ENCODE data around the gene ZBTB40. TPM values are rescaled to one million over a fixed set of nuclear protein-coding genes. Genes with fewer than 3 reads are reported as not detected.

The ZBTB40 gene
- total RNA-seq, 4 donors from 2014 or later: 13.2 to 19.9 (median 17.8) TPM

DNA sequence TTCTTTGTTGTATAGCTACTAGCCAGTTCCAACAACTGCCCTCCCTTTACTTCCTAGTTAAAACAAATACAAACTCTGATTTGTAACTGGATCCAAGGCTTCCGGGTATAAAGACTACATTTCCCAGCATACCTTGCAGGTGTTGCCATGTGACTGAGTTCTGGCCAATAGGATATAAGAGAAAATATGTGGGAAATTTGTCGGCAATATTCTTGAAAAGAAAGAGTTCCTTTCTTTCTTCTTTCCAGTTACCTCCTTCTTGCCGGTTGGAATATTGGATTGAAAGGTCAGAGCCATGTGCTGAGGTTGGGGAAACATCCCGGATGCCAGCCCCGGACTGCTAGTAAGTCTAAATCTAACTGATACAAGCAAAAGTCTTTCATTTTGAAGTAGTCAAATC, 23.0 kb upstream of the ZBTB40 start:
- no peak for DNase-seq (ENCODE audit: low spot score)
- TF ChIP-seq, protein P1, sequence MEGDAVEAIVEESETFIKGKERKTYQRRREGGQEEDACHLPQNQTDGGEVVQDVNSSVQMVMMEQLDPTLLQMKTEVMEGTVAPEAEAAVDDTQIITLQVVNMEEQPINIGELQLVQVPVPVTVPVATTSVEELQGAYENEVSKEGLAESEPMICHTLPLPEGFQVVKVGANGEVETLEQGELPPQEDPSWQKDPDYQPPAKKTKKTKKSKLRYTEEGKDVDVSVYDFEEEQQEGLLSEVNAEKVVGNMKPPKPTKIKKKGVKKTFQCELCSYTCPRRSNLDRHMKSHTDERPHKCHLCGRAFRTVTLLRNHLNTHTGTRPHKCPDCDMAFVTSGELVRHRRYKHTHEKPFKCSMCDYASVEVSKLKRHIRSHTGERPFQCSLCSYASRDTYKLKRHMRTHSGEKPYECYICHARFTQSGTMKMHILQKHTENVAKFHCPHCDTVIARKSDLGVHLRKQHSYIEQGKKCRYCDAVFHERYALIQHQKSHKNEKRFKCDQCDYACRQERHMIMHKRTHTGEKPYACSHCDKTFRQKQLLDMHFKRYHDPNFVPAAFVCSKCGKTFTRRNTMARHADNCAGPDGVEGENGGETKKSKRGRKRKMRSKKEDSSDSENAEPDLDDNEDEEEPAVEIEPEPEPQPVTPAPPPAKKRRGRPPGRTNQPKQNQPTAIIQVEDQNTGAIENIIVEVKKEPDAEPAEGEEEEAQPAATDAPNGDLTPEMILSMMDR (IDR thresholded peaks at IDR 0.05): no peak
- ATAC-seq (ENCODE audit: low FRiP score): no peak

DNA sequence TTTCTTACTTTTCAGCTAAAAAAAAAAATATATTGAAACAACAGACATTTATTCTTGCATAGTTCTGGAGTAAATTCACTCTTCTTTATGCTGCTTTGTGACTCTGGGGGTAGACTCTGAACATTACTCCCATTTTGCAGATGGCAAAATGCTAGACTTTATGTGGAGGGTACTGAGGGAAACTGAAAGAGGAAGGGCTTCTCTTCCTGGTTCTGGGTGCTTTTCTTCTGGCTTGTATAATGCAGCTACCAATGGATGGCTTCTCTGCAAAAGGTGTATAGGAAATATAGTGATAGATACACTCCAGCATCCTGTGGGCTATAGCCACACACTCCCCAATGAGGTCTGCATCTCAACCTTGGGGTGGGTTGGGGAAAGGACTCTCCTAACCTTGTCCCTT, 19.7 kb upstream of the ZBTB40 start:
- DNase-seq (ENCODE audit: low spot score): no peak

GRCh38 chr1:22434717-22435116, 16.9 kb upstream of the ZBTB40 start:
- ATAC-seq (ENCODE audit: low FRiP score) (no peak), DNase-seq (ENCODE audit: low spot score) (no peak)
- TF ChIP-seq, protein P1 (IDR thresholded peaks at IDR 0.05): no peak

More for the DNA sequence above, 19.7 kb upstream of the ZBTB40 start:
- ATAC-seq (ENCODE audit: low FRiP score): no peak
- TF ChIP-seq, protein P1 (IDR thresholded peaks at IDR 0.05): no peak

DNA sequence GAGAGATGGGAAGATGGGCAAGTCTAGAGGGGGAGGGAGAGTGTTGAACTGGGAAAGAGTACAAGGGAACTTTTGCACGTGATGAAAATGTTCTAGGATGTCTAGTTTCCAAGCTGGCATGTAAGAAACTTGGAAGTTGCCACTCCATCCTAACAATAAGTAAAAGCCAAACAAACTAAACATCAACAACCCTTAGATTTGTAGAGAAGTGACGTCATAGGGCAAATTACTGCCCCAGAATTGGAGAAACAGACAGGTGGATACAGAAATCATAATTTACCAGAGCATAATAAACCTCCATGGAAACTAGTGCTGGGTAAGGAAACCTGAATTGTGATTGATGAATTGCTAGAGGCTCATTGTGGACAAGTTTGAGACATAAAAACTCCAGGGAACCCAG, 14.7 kb upstream of the ZBTB40 start:
- DNase-seq (ENCODE audit: low spot score) (no peak), ATAC-seq (ENCODE audit: low FRiP score) (no peak)
- TF ChIP-seq, protein P1 (IDR thresholded peaks at IDR 0.05): no peak

DNA sequence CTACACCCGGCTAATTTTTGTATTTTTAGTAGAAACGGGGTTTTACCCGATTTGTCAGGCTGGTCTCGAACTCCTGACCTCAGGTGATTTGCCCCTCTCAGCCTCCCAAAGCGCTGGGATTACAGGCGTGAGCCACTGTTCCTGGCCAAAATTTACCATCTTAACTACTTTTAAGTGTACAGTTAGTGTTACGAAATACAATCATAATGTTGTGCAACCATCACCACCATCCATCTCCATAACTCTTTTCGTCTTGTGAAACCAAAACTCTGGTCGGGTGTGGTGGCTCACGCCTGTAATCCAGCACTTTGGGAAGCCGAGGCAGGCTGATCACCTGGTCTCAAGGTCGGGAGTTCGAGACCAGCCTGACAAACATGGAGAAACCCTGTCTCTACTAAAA, 14.1 kb upstream of the ZBTB40 start:
- DNase-seq (ENCODE audit: low spot score) (no peak), ATAC-seq (ENCODE audit: low FRiP score) (no peak)
- TF ChIP-seq, protein P1 (IDR thresholded peaks at IDR 0.05): no peak

DNA sequence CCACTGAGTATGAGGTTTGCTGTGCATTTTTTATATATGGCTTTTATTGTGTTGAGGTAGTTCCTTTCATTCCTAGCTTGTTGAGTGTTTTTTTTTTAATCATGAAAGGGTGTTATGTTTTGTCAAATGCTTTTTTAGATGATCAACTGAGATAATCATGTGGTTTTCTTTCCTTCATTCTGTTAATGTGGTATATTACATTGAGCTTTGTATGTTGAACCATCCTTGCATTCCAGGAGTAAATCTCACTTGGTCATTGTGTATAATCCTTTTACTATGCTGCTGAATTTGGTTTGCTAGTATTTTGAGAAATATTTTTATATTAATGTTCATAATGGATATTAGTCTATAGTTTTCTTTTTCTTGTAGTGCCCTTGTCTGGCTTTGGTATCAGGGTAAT, 11.1 kb upstream of the ZBTB40 start:
- no peak for DNase-seq (ENCODE audit: low spot score)
- no peak for ATAC-seq (ENCODE audit: low FRiP score)
- TF ChIP-seq, protein P1 (IDR thresholded peaks at IDR 0.05): no peak

GRCh38 chr1:22442212-22442894, 9.3 kb upstream of the ZBTB40 start:
- TF ChIP-seq, protein P1 (IDR thresholded peaks at IDR 0.05): no peak
- ATAC-seq (ENCODE audit: low FRiP score) (no peak), DNase-seq (ENCODE audit: low spot score) (no peak)

Data from omental fat pad (tissue), 4 donors.